CD4-positive, alpha-beta T cell (primary cell): Measurements from ENCODE around the gene PNLIPRP2. TPM values are rescaled to one million over a fixed set of nuclear protein-coding genes. Genes with fewer than 3 reads are reported as not detected.

ENCODE experiments used
- ATAC-seq: fragments of 200-7000 bp; cut with Tn5 transposase; one replicate; pipeline ENCODE4 v1.10.0; 2022; ENCODE audit warnings: mild to moderate bottlenecking; ENCODE audit not compliant: poor library complexity
- CTCF ChIA-PET: fragments of 350-600 bp; sonication (Branson Sonifier 250); formaldehyde crosslinking; loops from one replicate; lab custom pipeline; 2021; ENCODE audit warnings: antibody characterized with exemption, inconsistent platforms; lab: Charles Lee
- POLR2A ChIA-PET: fragments of 350-600 bp; sonication (Branson Sonifier 250); formaldehyde crosslinking; loops from one replicate; lab custom pipeline; 2021; ENCODE audit warnings: antibody characterized with exemption, inconsistent platforms; lab: Charles Lee
- DNase-seq, 14 experiments: peaks; one replicate each; pipeline ENCODE4 v3.0.0-alpha.2; 2013 to 2020; ENCODE audit warnings: mixed read lengths in 2 of 14
- H3K27ac ChIP-seq, 2 donors: one replicate each; pipeline versions ENCODE4 v1.5.1 to v1.7.0; 2013; ENCODE audit warnings: low read length in 2 of 2, low read depth in 1 of 2, mild to moderate bottlenecking in 1 of 2
- H3K27me3 ChIP-seq, 2 experiments: 1 replicate in 1 of 2; 2 replicates in 1 of 2; pipeline versions ENCODE4 v1.6.1 to v1.7.0; 2013; ENCODE audit warnings: low read length in 2 of 2, control low read depth in 1 of 2, mild to moderate bottlenecking in 1 of 2, moderate library complexity in 1 of 2; ENCODE audit not compliant: insufficient read depth in 2 of 2, control insufficient read depth in 1 of 2
- H3K36me3 ChIP-seq: one replicate; pipeline ENCODE4 v1.6.1; 2013; ENCODE audit warnings: low read length, control low read depth; ENCODE audit not compliant: insufficient read depth
- H3K4me1 ChIP-seq: one replicate; pipeline ENCODE4 v1.6.1; 2013; ENCODE audit warnings: low read length, control low read depth; ENCODE audit not compliant: insufficient read depth
- H3K4me3 ChIP-seq: one replicate; pipeline ENCODE4 v1.5.1; 2013; ENCODE audit warnings: mild to moderate bottlenecking, low read length, moderate library complexity
- H3K9me3 ChIP-seq, 2 experiments: 1 replicate in 1 of 2; 2 replicates in 1 of 2; pipeline versions ENCODE4 v1.6.1 to v1.7.0; 2013; ENCODE audit warnings: low read length in 2 of 2, mild to moderate bottlenecking in 2 of 2, control low read depth in 1 of 2, moderate library complexity in 1 of 2; ENCODE audit not compliant: control insufficient read depth in 1 of 2, insufficient read depth in 1 of 2
- H3K27ac Mint-ChIP-seq: one replicate; pipeline ENCODE4 v1.8.0; 2020; ENCODE audit warnings: mixed read lengths
- H3K27me3 Mint-ChIP-seq: one replicate; pipeline ENCODE4 v1.8.0; 2021; ENCODE audit warnings: mixed read lengths
- H3K36me3 Mint-ChIP-seq: one replicate; pipeline ENCODE4 v1.8.0; 2021; ENCODE audit warnings: low read depth, mixed read lengths
- H3K4me1 Mint-ChIP-seq: one replicate; pipeline ENCODE4 v1.8.0; 2021; ENCODE audit warnings: low read depth, mixed read lengths
- H3K4me3 Mint-ChIP-seq: one replicate; pipeline ENCODE4 v1.8.0; 2020; ENCODE audit warnings: mild to moderate bottlenecking, mixed read lengths
- H3K9me3 Mint-ChIP-seq: one replicate; pipeline ENCODE4 v1.8.0; 2020; ENCODE audit warnings: mixed read lengths
- intact Hi-C, 2 experiments: fragments of 100-400 bp; cut with DNase I in 1 of 2; cut with micrococcal nuclease in 1 of 2; formaldehyde crosslinking; loops; one replicate each; pipeline versions ENCODE4 v1.15.1 to v1.9.0; 2023 to 2025; cut with DNase I, micrococcal nuclease
- total RNA-seq, 174 experiments: library from RNA in 2 of 174; stranded (reverse) in 2 of 174; gene quantifications; one replicate each; pipeline ENCODE4 v1.2.3 and lab custom pipeline; 2021 to 2026
- TF ChIP-seq, protein P1 (sequence below): fragments of 200-600 bp; IDR thresholded peaks from one replicate; pipeline ENCODE4 v1.8.0; 2022; ENCODE audit warnings: antibody characterized with exemption, mild to moderate bottlenecking

Gene PNLIPRP2
- total RNA-seq, 2 experiments from 2014 or later: not detected

GRCh38 chr10:116597543-116597942 lies 23.2 kb upstream of the PNLIPRP2 start:
- Mint-ChIP-seq H3K27me3 (no peaks in the 10 kb centered on the region), H3K27ac (no peak overlapping the region), H3K9me3 (no peaks in the 10 kb centered on the region), H3K36me3 (no peaks in the 10 kb centered on the region), H3K4me3 (no peak overlapping the region), H3K4me1 (no peaks in the 10 kb centered on the region)
- intact Hi-C loops: no loop called here
- Histone ChIP-seq H3K27me3 (no peaks in the 10 kb centered on the region), H3K9me3 (no peaks in the 10 kb centered on the region), H3K4me3 (no peak overlapping the region), H3K4me1 (no peaks in the 10 kb centered on the region), H3K27ac (no peak overlapping the region), H3K36me3 (no peaks in the 10 kb centered on the region)
- POLR2A ChIA-PET: no interaction called here
- CTCF ChIA-PET: no interaction called here
- DNase-seq (no peak), ATAC-seq (no peak)
- TF ChIP-seq, protein P1, sequence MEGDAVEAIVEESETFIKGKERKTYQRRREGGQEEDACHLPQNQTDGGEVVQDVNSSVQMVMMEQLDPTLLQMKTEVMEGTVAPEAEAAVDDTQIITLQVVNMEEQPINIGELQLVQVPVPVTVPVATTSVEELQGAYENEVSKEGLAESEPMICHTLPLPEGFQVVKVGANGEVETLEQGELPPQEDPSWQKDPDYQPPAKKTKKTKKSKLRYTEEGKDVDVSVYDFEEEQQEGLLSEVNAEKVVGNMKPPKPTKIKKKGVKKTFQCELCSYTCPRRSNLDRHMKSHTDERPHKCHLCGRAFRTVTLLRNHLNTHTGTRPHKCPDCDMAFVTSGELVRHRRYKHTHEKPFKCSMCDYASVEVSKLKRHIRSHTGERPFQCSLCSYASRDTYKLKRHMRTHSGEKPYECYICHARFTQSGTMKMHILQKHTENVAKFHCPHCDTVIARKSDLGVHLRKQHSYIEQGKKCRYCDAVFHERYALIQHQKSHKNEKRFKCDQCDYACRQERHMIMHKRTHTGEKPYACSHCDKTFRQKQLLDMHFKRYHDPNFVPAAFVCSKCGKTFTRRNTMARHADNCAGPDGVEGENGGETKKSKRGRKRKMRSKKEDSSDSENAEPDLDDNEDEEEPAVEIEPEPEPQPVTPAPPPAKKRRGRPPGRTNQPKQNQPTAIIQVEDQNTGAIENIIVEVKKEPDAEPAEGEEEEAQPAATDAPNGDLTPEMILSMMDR: no peak

GRCh38 chr10:116598329-116598728 lies 22.4 kb upstream of the PNLIPRP2 start:
- no peaks in the 10 kb centered on the region for H3K9me3 Mint-ChIP-seq
- no peak overlapping the region for H3K4me3 Mint-ChIP-seq
- no peak overlapping the region for H3K4me3 ChIP-seq
- no peaks in the 10 kb centered on the region for H3K36me3 ChIP-seq
- TF ChIP-seq, protein P1: no peak
- ChIA-PET CTCF (no interaction called here), POLR2A (no interaction called here)
- H3K4me1 ChIP-seq: no peaks in the 10 kb centered on the region
- DNase-seq (no peak), ATAC-seq (no peak)
- H3K27ac ChIP-seq: no peak overlapping the region
- H3K27me3 Mint-ChIP-seq: no peaks in the 10 kb centered on the region
- no peaks in the 10 kb centered on the region for H3K4me1 Mint-ChIP-seq
- H3K36me3 Mint-ChIP-seq: no peaks in the 10 kb centered on the region
- no peaks in the 10 kb centered on the region for H3K9me3 ChIP-seq
- intact Hi-C loops: no loop called here
- no peak overlapping the region for H3K27ac Mint-ChIP-seq
- no peaks in the 10 kb centered on the region for H3K27me3 ChIP-seq

- ATAC-seq (no peak), DNase-seq (no peak)
- Mint-ChIP-seq H3K9me3 (no peaks in the 10 kb centered on the region), H3K27me3 (peaks cover 5% of the 10 kb centered on the region), H3K36me3 (no peaks in the 10 kb centered on the region), H3K27ac (no peak overlapping the region), H3K4me1 (no peaks in the 10 kb centered on the region), H3K4me3 (no peak overlapping the region)
- Histone ChIP-seq H3K4me3 (no peak overlapping the region), H3K27me3 (no peaks in the 10 kb centered on the region), H3K27ac (no peak overlapping the region), H3K4me1 (no peaks in the 10 kb centered on the region), H3K9me3 (no peaks in the 10 kb centered on the region), H3K36me3 (no peaks in the 10 kb centered on the region)
- POLR2A ChIA-PET: no interaction called here
- TF ChIP-seq, protein P1: no peak
- CTCF ChIA-PET: no interaction called here
- intact Hi-C loops: no loop called here
Measured at GRCh38 chr10:116599991-116600390, 20.8 kb upstream of the PNLIPRP2 start.
